K562 (cell line): ENCODE data around the gene ABHD16A. TPM values are rescaled to one million over a fixed set of nuclear protein-coding genes. Genes with fewer than 3 reads are reported as not detected.
A peak's percentile ranks its signal among the peaks of the same experiment; 100 is the strongest.

Source experiments
- E2F8 ChIP-seq: fragments of 450-650 bp; IDR thresholded peaks from 2 replicates; pipeline ENCODE4 v1.7.1; 2018; ENCODE audit warnings: mild to moderate bottlenecking, low read depth; ENCODE audit not compliant: partially characterized antibody
- EHMT2 ChIP-seq: fragments of 450-650 bp; IDR thresholded peaks from 2 replicates; pipeline ENCODE4 v1.6.1; 2018; ENCODE audit warnings: antibody characterized with exemption
- FIP1L1 ChIP-seq: fragments of 200-400 bp; formaldehyde crosslinking; IDR thresholded peaks from 2 replicates; pipeline ENCODE4 v1.6.1; 2018; ENCODE audit warnings: mild to moderate bottlenecking, low read depth, low read length; ENCODE audit not compliant: poor library complexity, severe bottlenecking
- HOMEZ ChIP-seq: fragments of 250-450 bp; sonication (Bioruptor Pico); IDR thresholded peaks from 2 replicates; pipeline ENCODE4 v1.4.0; 2020; ENCODE audit warnings: mild to moderate bottlenecking, moderate library complexity
- PHF20 ChIP-seq: fragments of 450-650 bp; IDR thresholded peaks from 2 replicates; pipeline ENCODE4 v1.6.1; 2018; ENCODE audit not compliant: partially characterized antibody
- PTRF ChIP-seq: fragments of 450-650 bp; IDR thresholded peaks from 2 replicates; pipeline ENCODE4 v1.6.1; 2016; ENCODE audit warnings: mild to moderate bottlenecking, missing genetic modification characterization, missing compliant biosample characterization
- PURB ChIP-seq: sonication (generic); formaldehyde crosslinking; IDR thresholded peaks from 2 replicates; pipeline ENCODE4 v1.9.0; 2021; ENCODE audit warnings: low read depth, mild to moderate bottlenecking, missing genetic modification reagents
- RUNX1 ChIP-seq: sonication (generic); IDR thresholded peaks from 2 replicates; pipeline ENCODE4 v1.6.1; 2016; ENCODE audit warnings: antibody characterized with exemption, low read depth
- SRF ChIP-seq, 2 experiments: fragments of 250-450, 450-650 bp in 1 of 2; sonication (Bioruptor Pico) in 1 of 2; sonication (generic) in 1 of 2; formaldehyde crosslinking; IDR thresholded peaks; 2 replicates each; pipeline versions ENCODE4 v1.5.0 to v1.5.1; 2020 to 2022; ENCODE audit warnings: mild to moderate bottlenecking in 1 of 2, missing genetic modification reagents in 1 of 2
- TRIM28 ChIP-seq: fragments of 450-650 bp; IDR thresholded peaks from 2 replicates; pipeline ENCODE4 v1.6.1; 2017
- ZBTB26 ChIP-seq: fragments of 450-650 bp; formaldehyde crosslinking; IDR thresholded peaks from 2 replicates; pipeline ENCODE4 v1.4.0; 2022; ENCODE audit warnings: missing genetic modification characterization
- ZNF175 ChIP-seq: fragments of 200-800 bp; sonication (Bioruptor generic); IDR thresholded peaks from 2 replicates; pipeline ENCODE4 v1.6.1; 2016; ENCODE audit warnings: low read depth, mild to moderate bottlenecking, missing genetic modification characterization, missing compliant biosample characterization
- polyA plus RNA-seq, 8 experiments: library from polyadenylated mRNA; depleted of rRNA in 4 of 8; stranded (reverse) in 5 of 8; unstranded in 3 of 8; fragments of >200 nt; fragmentation: Nextera tagmentation in 2 of 8; fragmentation: Illumina TruSeq in 1 of 8; extraction: Ambion mirVana in 2 of 8; extraction: Trizol in 1 of 8; gene quantifications; 2 replicates each; pipeline versions ENCODE4 v1.2.1 to v1.2.3, GENCODE V29; 2011 to 2014; ENCODE audit warnings: inconsistent platforms in 1 of 8, missing spikeins in 1 of 8
- total RNA-seq, 7 experiments: library from RNA; depleted of rRNA in 6 of 7; stranded (reverse); fragments of >200 nt in 6 of 7; fragmentation: Illumina TruSeq in 2 of 7; extraction: Trizol in 2 of 7; gene quantifications; 2 replicates each; pipeline versions ENCODE4 v1.2.1 to v1.2.3, GENCODE V29; 2011 to 2021; ENCODE audit warnings: low replicate concordance in 1 of 7
- TF ChIP-seq, protein P1 (sequence below): fragments of 250-450 bp; sonication (Bioruptor Pico); IDR thresholded peaks from 2 replicates; pipeline ENCODE4 v1.5.0; 2021
- TF ChIP-seq, protein P2 (sequence below): fragments of 200-800 bp; sonication (Bioruptor generic); IDR thresholded peaks from 2 replicates; pipeline ENCODE4 v1.6.1; 2016; ENCODE audit warnings: missing genetic modification characterization, missing compliant biosample characterization

Gene ABHD16A
- total and polyA plus RNA-seq, 9 of the 15 experiments (the other 6 are each of a cell fraction or from before 2014, with no cell fraction given) = 25.8 to 120 (median 81.6) TPM

- TF ChIP-seq, protein P1, sequence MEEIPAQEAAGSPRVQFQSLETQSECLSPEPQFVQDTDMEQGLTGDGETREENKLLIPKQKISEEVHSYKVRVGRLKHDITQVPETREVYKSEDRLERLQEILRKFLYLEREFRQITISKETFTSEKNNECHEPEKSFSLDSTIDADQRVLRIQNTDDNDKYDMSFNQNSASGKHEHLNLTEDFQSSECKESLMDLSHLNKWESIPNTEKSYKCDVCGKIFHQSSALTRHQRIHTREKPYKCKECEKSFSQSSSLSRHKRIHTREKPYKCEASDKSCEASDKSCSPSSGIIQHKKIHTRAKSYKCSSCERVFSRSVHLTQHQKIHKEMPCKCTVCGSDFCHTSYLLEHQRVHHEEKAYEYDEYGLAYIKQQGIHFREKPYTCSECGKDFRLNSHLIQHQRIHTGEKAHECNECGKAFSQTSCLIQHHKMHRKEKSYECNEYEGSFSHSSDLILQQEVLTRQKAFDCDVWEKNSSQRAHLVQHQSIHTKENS (CRISPR knock-in tag) = peak; percentile 92
- TF ChIP-seq, protein P2, sequence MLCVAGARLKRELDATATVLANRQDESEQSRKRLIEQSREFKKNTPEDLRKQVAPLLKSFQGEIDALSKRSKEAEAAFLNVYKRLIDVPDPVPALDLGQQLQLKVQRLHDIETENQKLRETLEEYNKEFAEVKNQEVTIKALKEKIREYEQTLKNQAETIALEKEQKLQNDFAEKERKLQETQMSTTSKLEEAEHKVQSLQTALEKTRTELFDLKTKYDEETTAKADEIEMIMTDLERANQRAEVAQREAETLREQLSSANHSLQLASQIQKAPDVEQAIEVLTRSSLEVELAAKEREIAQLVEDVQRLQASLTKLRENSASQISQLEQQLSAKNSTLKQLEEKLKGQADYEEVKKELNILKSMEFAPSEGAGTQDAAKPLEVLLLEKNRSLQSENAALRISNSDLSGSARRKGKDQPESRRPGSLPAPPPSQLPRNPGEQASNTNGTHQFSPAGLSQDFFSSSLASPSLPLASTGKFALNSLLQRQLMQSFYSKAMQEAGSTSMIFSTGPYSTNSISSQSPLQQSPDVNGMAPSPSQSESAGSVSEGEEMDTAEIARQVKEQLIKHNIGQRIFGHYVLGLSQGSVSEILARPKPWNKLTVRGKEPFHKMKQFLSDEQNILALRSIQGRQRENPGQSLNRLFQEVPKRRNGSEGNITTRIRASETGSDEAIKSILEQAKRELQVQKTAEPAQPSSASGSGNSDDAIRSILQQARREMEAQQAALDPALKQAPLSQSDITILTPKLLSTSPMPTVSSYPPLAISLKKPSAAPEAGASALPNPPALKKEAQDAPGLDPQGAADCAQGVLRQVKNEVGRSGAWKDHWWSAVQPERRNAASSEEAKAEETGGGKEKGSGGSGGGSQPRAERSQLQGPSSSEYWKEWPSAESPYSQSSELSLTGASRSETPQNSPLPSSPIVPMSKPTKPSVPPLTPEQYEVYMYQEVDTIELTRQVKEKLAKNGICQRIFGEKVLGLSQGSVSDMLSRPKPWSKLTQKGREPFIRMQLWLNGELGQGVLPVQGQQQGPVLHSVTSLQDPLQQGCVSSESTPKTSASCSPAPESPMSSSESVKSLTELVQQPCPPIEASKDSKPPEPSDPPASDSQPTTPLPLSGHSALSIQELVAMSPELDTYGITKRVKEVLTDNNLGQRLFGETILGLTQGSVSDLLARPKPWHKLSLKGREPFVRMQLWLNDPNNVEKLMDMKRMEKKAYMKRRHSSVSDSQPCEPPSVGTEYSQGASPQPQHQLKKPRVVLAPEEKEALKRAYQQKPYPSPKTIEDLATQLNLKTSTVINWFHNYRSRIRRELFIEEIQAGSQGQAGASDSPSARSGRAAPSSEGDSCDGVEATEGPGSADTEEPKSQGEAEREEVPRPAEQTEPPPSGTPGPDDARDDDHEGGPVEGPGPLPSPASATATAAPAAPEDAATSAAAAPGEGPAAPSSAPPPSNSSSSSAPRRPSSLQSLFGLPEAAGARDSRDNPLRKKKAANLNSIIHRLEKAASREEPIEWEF (CRISPR knock-in tag) = no peak
- TF ChIP-seq TRIM28 (peak; percentile 29), ZBTB26 (CRISPR knock-in tag) (0 out of 2 replicates have a peak, but pooled peaks have one; percentile 81), PTRF (no peak), PURB (no peak), RUNX1 (peak; percentile 85; the same call in 1 of the 2 replicates), ZNF175 (CRISPR knock-in tag) (no peak), PHF20 (no peak), HOMEZ (no peak), E2F8 (peak; percentile 71), FIP1L1 (peak; percentile 89), EHMT2 (no peak), SRF (CRISPR knock-in tag; IDR thresholded peaks at IDR 0.05) (peak in 1 of 2 experiments; percentile 5; a peak in 3 of 4 replicates)
Measured at GRCh38 chr6:31660381-31661261, 42.5 kb downstream of the ABHD16A start, which contains the start of gene C6orf47 (continued).
